Right atrium auricular region (tissue), 2 donors: ENCODE results near the gene MC1R. TPM values are rescaled to one million over a fixed set of nuclear protein-coding genes. Genes with fewer than 3 reads are reported as not detected.

Source experiments
- DNase-seq: peaks from one replicate; pipeline ENCODE4 v3.0.0-alpha.2; 2019; ENCODE audit warnings: low spot score
- H3K27ac ChIP-seq, 2 donors: fragments of 200-600 bp; sonication (generic); 1 replicate in 1 of 2; 2 replicates in 1 of 2; pipeline ENCODE4 v1.5.1; 2016 to 2019
- H3K27me3 ChIP-seq, 2 donors: fragments of 200-600 bp; sonication (generic); one replicate each; pipeline versions ENCODE4 v1.5.1 to v1.6.0; 2017 to 2019
- H3K36me3 ChIP-seq: fragments of 200-600 bp; sonication (generic); one replicate; pipeline ENCODE4 v1.5.1; 2016
- H3K4me1 ChIP-seq, 2 donors: fragments of 200-600 bp; sonication (generic); one replicate each; pipeline versions ENCODE4 v1.5.1 to v1.6.0; 2017 to 2019
- H3K4me3 ChIP-seq, 2 donors: fragments of 200-600 bp; sonication (generic); 1 replicate in 1 of 2; 2 replicates in 1 of 2; pipeline ENCODE4 v1.5.1; 2017 to 2019; ENCODE audit warnings: mild to moderate bottlenecking in 1 of 2, moderate library complexity in 1 of 2
- H3K9me3 ChIP-seq, 2 donors: fragments of 200-600 bp; sonication (generic); one replicate each; pipeline ENCODE4 v1.5.1; 2019
- total RNA-seq, 2 donors: library from RNA; depleted of rRNA; stranded (reverse); fragments of >200 nt; gene quantifications; one replicate each; pipeline ENCODE4 v1.1.0, GENCODE V29; 2016
- TF ChIP-seq, protein P1 (sequence below), 2 donors: fragments of 200-600 bp; sonication (generic); IDR thresholded peaks; one replicate each; pipeline ENCODE4 v1.5.1; 2019; ENCODE audit warnings: antibody characterized with exemption in 2 of 2

The MC1R gene
- total RNA-seq, 2 donors from 2014 or later, result 0.63 to 1.8 TPM

- H3K27ac ChIP-seq, result no peak overlapping the region
- TF ChIP-seq, protein P1, sequence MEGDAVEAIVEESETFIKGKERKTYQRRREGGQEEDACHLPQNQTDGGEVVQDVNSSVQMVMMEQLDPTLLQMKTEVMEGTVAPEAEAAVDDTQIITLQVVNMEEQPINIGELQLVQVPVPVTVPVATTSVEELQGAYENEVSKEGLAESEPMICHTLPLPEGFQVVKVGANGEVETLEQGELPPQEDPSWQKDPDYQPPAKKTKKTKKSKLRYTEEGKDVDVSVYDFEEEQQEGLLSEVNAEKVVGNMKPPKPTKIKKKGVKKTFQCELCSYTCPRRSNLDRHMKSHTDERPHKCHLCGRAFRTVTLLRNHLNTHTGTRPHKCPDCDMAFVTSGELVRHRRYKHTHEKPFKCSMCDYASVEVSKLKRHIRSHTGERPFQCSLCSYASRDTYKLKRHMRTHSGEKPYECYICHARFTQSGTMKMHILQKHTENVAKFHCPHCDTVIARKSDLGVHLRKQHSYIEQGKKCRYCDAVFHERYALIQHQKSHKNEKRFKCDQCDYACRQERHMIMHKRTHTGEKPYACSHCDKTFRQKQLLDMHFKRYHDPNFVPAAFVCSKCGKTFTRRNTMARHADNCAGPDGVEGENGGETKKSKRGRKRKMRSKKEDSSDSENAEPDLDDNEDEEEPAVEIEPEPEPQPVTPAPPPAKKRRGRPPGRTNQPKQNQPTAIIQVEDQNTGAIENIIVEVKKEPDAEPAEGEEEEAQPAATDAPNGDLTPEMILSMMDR (IDR thresholded peaks at IDR 0.05), result no peak
- DNase-seq, result no peak
- no peak overlapping the region for H3K4me3 ChIP-seq
- no peaks in the 10 kb centered on the region for H3K4me1 ChIP-seq
- no peaks in the 10 kb centered on the region for H3K9me3 ChIP-seq
- peaks cover 90% of the 10 kb centered on the region for H3K36me3 ChIP-seq
- no peaks in the 10 kb centered on the region for H3K27me3 ChIP-seq
Observed at GRCh38 chr16:89893642-89894548, 24.8 kb upstream of the MC1R start.

DNA sequence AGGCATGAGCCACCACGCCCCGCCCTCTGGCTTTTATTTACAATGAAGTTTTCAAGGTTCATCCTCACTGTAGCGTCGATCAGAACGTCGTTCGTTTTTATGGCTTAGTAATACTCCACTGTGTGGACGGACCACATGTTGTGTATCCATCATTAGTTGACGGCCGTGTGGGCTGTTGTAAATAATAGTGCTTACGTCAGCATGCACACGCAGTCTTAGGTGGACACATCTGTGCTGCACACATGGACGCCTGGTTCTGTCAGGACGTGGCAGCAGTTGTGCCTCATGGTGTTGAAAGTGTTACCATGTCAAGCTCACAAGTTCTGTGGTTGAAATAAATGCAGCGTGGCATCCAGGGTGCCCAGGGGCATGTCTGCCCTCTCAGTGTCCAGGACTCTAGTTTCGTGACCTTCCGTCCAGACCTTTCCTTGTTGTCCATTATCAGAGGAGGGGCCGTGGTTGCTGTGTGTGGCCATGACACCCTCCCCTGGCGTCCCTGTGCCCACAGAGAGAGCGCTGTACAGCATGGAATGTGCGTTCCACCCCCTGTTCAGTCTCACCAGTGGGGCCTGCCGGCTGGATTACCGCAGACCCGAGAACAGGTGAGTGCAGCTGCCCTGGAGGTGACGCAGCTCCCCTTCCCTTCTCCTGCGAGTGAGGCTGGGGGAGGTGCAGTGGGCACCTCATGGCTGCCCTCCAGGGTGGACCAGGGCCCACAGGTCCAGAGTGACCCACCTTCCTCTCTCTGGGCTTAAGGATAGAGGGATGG lies 23.0 kb upstream of the MC1R start:
- H3K27ac ChIP-seq, result no peak overlapping the region
- H3K9me3 ChIP-seq, result no peaks in the 10 kb centered on the region
- no peak overlapping the region for H3K4me3 ChIP-seq
- TF ChIP-seq, protein P1 (IDR thresholded peaks at IDR 0.05), result no peak
- H3K36me3 ChIP-seq, result peaks cover 91% of the 10 kb centered on the region
- no peak for DNase-seq
- no peaks in the 10 kb centered on the region for H3K4me1 ChIP-seq
- H3K27me3 ChIP-seq, result no peaks in the 10 kb centered on the region

- no peaks in the 10 kb centered on the region for H3K27me3 ChIP-seq
- H3K27ac ChIP-seq, result no peak overlapping the region
- TF ChIP-seq, protein P1 (IDR thresholded peaks at IDR 0.05), result no peak
- H3K4me3 ChIP-seq, result no peak overlapping the region
- no peaks in the 10 kb centered on the region for H3K4me1 ChIP-seq
- no peak for DNase-seq
- no peaks in the 10 kb centered on the region for H3K9me3 ChIP-seq
- H3K36me3 ChIP-seq, result peaks cover 81% of the 10 kb centered on the region
Observed at GRCh38 chr16:89897204-89897603, 21.5 kb upstream of the MC1R start.

DNA sequence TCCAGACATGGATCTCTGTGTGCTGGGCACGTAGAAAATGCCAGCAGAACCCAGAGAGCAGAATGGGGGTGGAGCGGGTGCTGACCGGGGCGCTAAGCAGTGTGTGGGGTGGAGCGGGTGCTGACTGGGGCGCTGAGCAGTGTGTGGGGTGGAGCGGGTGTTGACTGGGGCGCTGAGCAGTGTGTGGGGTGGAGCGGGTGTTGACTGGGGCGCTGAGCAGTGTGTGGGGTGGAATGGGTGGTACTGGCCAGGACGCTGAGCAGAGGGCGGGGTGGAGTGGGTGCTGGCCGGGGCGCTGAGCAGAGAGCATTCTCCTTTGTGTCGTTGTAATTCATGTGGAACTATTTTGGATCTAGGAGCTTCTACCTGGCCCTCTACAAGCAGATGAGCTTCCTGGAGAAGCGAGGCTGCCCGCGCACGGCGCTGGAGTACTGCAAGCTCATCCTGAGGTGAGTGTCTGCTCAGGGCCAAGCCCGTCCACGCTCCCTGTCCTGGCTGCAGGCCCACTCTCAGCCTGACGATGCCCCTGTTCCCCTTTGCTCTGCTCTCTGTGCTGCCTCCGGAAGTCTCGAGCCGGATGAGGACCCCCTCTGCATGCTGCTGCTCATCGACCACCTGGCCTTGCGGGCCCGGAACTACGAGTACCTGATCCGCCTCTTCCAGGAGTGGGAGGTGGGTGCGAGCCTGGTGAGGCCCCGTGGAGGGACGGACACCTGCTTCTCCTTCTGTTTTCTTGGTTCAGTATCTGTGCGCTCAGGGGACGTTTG lies 20.3 kb upstream of the MC1R start:
- no peak overlapping the region for H3K27ac ChIP-seq
- no peak for DNase-seq
- H3K4me3 ChIP-seq, result no peak overlapping the region
- no peaks in the 10 kb centered on the region for H3K27me3 ChIP-seq
- no peaks in the 10 kb centered on the region for H3K4me1 ChIP-seq
- no peaks in the 10 kb centered on the region for H3K9me3 ChIP-seq
- TF ChIP-seq, protein P1 (IDR thresholded peaks at IDR 0.05), result no peak
- peaks cover 78% of the 10 kb centered on the region for H3K36me3 ChIP-seq

- no peak for DNase-seq
- Histone ChIP-seq H3K4me3 (no peak overlapping the region), H3K36me3 (peaks cover 80% of the 10 kb centered on the region), H3K27me3 (no peaks in the 10 kb centered on the region), H3K4me1 (no peaks in the 10 kb centered on the region), H3K9me3 (no peaks in the 10 kb centered on the region), H3K27ac (no peak overlapping the region)
- TF ChIP-seq, protein P1 (IDR thresholded peaks at IDR 0.05), result no peak
Observed at GRCh38 chr16:89899879-89900481, 18.7 kb upstream of the MC1R start.
